T-cell (primary cell): ENCODE measurements around the gene DIPK1B. TPM values are rescaled to one million over a fixed set of nuclear protein-coding genes. Genes with fewer than 3 reads are reported as not detected.

Source experiments
- ATAC-seq, 4 experiments: fragments of 200-7000 bp in 3 of 4; fragments of 150-1000 bp in 1 of 4; cut with Tn5 transposase; replicated peaks in 1 of 4; 1 replicate in 3 of 4; 2 replicates in 1 of 4; pipeline ENCODE4 v1.10.0; 2021; ENCODE audit warnings: moderate library complexity in 3 of 4, mild to moderate bottlenecking in 2 of 4, moderate number of reproducible peaks in 1 of 4
- CTCF ChIA-PET, 2 donors: fragments of 300-600 bp; sonication (Branson Sonifier 250); formaldehyde crosslinking; loops; one replicate each; lab custom pipeline; 2022; ENCODE audit warnings: antibody characterized with exemption in 2 of 2; lab: Charles Lee
- POLR2A ChIA-PET, 2 donors: fragments of 300-600 bp; sonication (Branson Sonifier 250); formaldehyde crosslinking; loops; one replicate each; lab custom pipeline; 2022; ENCODE audit warnings: antibody characterized with exemption in 2 of 2; lab: Charles Lee
- DNase-seq, 35 experiments: peaks; one replicate each; pipeline versions ENCODE4 v3.0.0 to v3.0.0-alpha.2; 2013 to 2023
- H3K27ac ChIP-seq: one replicate; pipeline ENCODE4 v1.5.1; 2013; ENCODE audit warnings: low read length
- H3K27me3 ChIP-seq, 2 experiments: replicated peaks in 1 of 2; 1 replicate in 1 of 2; 2 replicates in 1 of 2; pipeline versions ENCODE4 v1.6.1 to v1.7.0; 2013; ENCODE audit warnings: low read length in 1 of 2, mixed read lengths in 1 of 2; ENCODE audit not compliant: control insufficient read depth in 2 of 2, insufficient read depth in 2 of 2; ENCODE audit errors: extremely low read depth in 1 of 2
- H3K36me3 ChIP-seq, 2 donors: 1 replicate in 1 of 2; 2 replicates in 1 of 2; pipeline versions ENCODE4 v1.6.1 to v1.7.0; 2013; ENCODE audit warnings: low read length in 1 of 2; ENCODE audit not compliant: control insufficient read depth in 2 of 2, insufficient read depth in 1 of 2; ENCODE audit errors: extremely low read depth in 1 of 2
- H3K4me1 ChIP-seq, 2 experiments: 1 replicate in 1 of 2; 2 replicates in 1 of 2; pipeline versions ENCODE4 v1.6.1 to v1.7.0; 2013; ENCODE audit warnings: low read length in 2 of 2, mixed read lengths in 1 of 2; ENCODE audit not compliant: insufficient read depth in 2 of 2, control insufficient read depth in 1 of 2; ENCODE audit errors: extremely low read depth in 1 of 2
- H3K4me3 ChIP-seq, 2 donors: 1 replicate in 1 of 2; 2 replicates in 1 of 2; pipeline versions ENCODE4 v1.5.1 to v1.7.0; 2013; ENCODE audit warnings: mild to moderate bottlenecking in 2 of 2, low read length in 1 of 2, moderate library complexity in 1 of 2; ENCODE audit not compliant: control insufficient read depth in 1 of 2; ENCODE audit errors: extremely low read depth in 1 of 2
- H3K9me3 ChIP-seq: 2 replicates; pipeline ENCODE4 v1.7.0; 2013
- H3K27ac Mint-ChIP-seq, 2 donors: one replicate each; pipeline ENCODE4 v1.8.0; 2020 to 2021; ENCODE audit warnings: mild to moderate bottlenecking in 2 of 2, mixed read lengths in 2 of 2
- H3K27me3 Mint-ChIP-seq, 2 donors: one replicate each; pipeline ENCODE4 v1.8.0; 2021 to 2022; ENCODE audit warnings: mixed read lengths in 2 of 2
- H3K36me3 Mint-ChIP-seq: one replicate; pipeline ENCODE4 v1.8.0; 2021; ENCODE audit warnings: mixed read lengths
- H3K4me1 Mint-ChIP-seq, 3 donors: one replicate each; pipeline ENCODE4 v1.8.0; 2020 to 2022; ENCODE audit warnings: mixed read lengths in 3 of 3, mild to moderate bottlenecking in 1 of 3
- H3K4me3 Mint-ChIP-seq, 3 donors: one replicate each; pipeline ENCODE4 v1.8.0; 2020 to 2022; ENCODE audit warnings: mild to moderate bottlenecking in 3 of 3, mixed read lengths in 3 of 3, moderate library complexity in 3 of 3
- H3K9me3 Mint-ChIP-seq, 3 donors: one replicate each; pipeline ENCODE4 v1.8.0; 2020 to 2022; ENCODE audit warnings: mixed read lengths in 3 of 3
- WGBS: methylation state at CpG from one replicate; pipeline ENCODE4 v1.1.5; 2013; ENCODE audit warnings: missing lambda C conversion rate; ENCODE audit not compliant: insufficient coverage; 5-methylcytosine and 5-hydroxymethylcytosine counted together
- total RNA-seq, 35 experiments: library from RNA in 6 of 35; stranded (reverse) in 6 of 35; fragments of 120-200 nt in 1 of 35; gene quantifications; one replicate each; pipeline versions ENCODE4 v1.2.1 to v1.2.4 and lab custom pipeline; 2013 to 2026

The DIPK1B gene
- total RNA-seq, 5 donors from 2014 or later (not counting 1 experiment from before 2014, with no cell fraction given) = 0.25 to 2.1 (median 0.77) TPM

GRCh38 chr9:136690104-136690805 lies 22.1 kb upstream of the DIPK1B start:
- WGBS = 91% methylated on average over 25 of the region's 25 CpGs
- H3K27me3 Mint-ChIP-seq = peaks cover 0 to 18% of the 10 kb centered on the region in 2 donors
- POLR2A ChIA-PET = interaction anchor here in 1 of 2 donors (0.7 kb wide), 1 partner anchor 11 kb away, joined by 7 read pairs; no protein-coding TSS in a partner anchor
- Histone ChIP-seq H3K27ac (no peak overlapping the region), H3K27me3 (peaks cover 0 to 38% of the 10 kb centered on the region in 2 experiments), H3K4me1 (peaks cover 0 to 20% of the 10 kb centered on the region in 2 experiments), H3K9me3 (no peaks in the 10 kb centered on the region), H3K4me3 (no peak overlapping the region), H3K36me3 (no peaks in the 10 kb centered on the region)
- no peak overlapping the region for H3K4me3 Mint-ChIP-seq
- DNase-seq (no peak), ATAC-seq (no peak)
- CTCF ChIA-PET = no interaction called here
- H3K4me1 Mint-ChIP-seq = peaks cover 2 to 8% (median 6%) of the 10 kb centered on the region in 3 donors
- no peak overlapping the region for H3K27ac Mint-ChIP-seq
- no peaks in the 10 kb centered on the region for H3K36me3 Mint-ChIP-seq
- no peaks in the 10 kb centered on the region for H3K9me3 Mint-ChIP-seq

- peaks cover 0 to 44% of the 10 kb centered on the region in 2 experiments for H3K27me3 ChIP-seq
- 88% methylated on average over 8 of the region's 15 CpGs for WGBS
- H3K9me3 Mint-ChIP-seq = no peaks in the 10 kb centered on the region
- no peak overlapping the region for H3K27ac ChIP-seq
- no peak for DNase-seq
- no peak overlapping the region for H3K4me3 ChIP-seq
- H3K4me1 ChIP-seq = peaks cover 0 to 18% of the 10 kb centered on the region in 2 experiments
- peaks cover 0 to 7% (median 4%) of the 10 kb centered on the region in 3 donors for H3K4me1 Mint-ChIP-seq
- CTCF ChIA-PET = no interaction called here
- H3K36me3 ChIP-seq = no peaks in the 10 kb centered on the region
- no peaks in the 10 kb centered on the region for H3K9me3 ChIP-seq
- no peak overlapping the region for H3K4me3 Mint-ChIP-seq
- H3K27me3 Mint-ChIP-seq = peaks cover 0 to 18% of the 10 kb centered on the region in 2 donors
- no peaks in the 10 kb centered on the region for H3K36me3 Mint-ChIP-seq
- H3K27ac Mint-ChIP-seq = no peak overlapping the region
- POLR2A ChIA-PET = no interaction called here
- ATAC-seq = no peak
These were observed 21.5 kb upstream of the DIPK1B start for GRCh38 chr9:136690806-136691261.

GRCh38 chr9:136691316-136692184 lies 20.8 kb upstream of the DIPK1B start:
- DNase-seq = no peak
- Histone ChIP-seq H3K9me3 (no peaks in the 10 kb centered on the region), H3K4me3 (no peak overlapping the region), H3K36me3 (no peaks in the 10 kb centered on the region), H3K27ac (no peak overlapping the region), H3K4me1 (peaks cover 0 to 17% of the 10 kb centered on the region in 2 experiments), H3K27me3 (peaks cover 0 to 51% of the 10 kb centered on the region in 2 experiments)
- WGBS = 89% methylated on average over 27 of the region's 29 CpGs
- no peak for ATAC-seq
- peaks cover 0 to 18% of the 10 kb centered on the region in 2 donors for H3K27me3 Mint-ChIP-seq
- H3K4me1 Mint-ChIP-seq = peaks cover 0 to 2% (median 0%) of the 10 kb centered on the region in 3 donors
- H3K36me3 Mint-ChIP-seq = no peaks in the 10 kb centered on the region
- H3K4me3 Mint-ChIP-seq = no peak overlapping the region
- ChIA-PET POLR2A (no interaction called here), CTCF (no interaction called here)
- H3K9me3 Mint-ChIP-seq = no peaks in the 10 kb centered on the region
- no peak overlapping the region for H3K27ac Mint-ChIP-seq

GRCh38 chr9:136692185-136693134 lies 19.9 kb upstream of the DIPK1B start:
- Mint-ChIP-seq H3K27me3 (peaks cover 0 to 21% of the 10 kb centered on the region in 2 donors), H3K27ac (no peak overlapping the region), H3K4me1 (peaks cover 0 to 3% (median 2%) of the 10 kb centered on the region in 3 donors), H3K36me3 (no peaks in the 10 kb centered on the region), H3K9me3 (no peaks in the 10 kb centered on the region), H3K4me3 (no peak overlapping the region)
- H3K9me3 ChIP-seq = no peaks in the 10 kb centered on the region
- CTCF ChIA-PET = no interaction called here
- H3K27me3 ChIP-seq = peaks cover 0 to 57% of the 10 kb centered on the region in 2 experiments
- no peak for DNase-seq
- WGBS = 90% methylated on average over 38 of the region's 46 CpGs
- H3K4me3 ChIP-seq = no peak overlapping the region
- ATAC-seq = no peak
- POLR2A ChIA-PET = no interaction called here
- no peak overlapping the region for H3K27ac ChIP-seq
- H3K4me1 ChIP-seq = peaks cover 0 to 15% of the 10 kb centered on the region in 2 experiments
- H3K36me3 ChIP-seq = no peaks in the 10 kb centered on the region

GRCh38 chr9:136693135-136693489 lies 19.3 kb upstream of the DIPK1B start:
- Mint-ChIP-seq H3K27me3 (peaks cover 0 to 23% of the 10 kb centered on the region in 2 donors), H3K27ac (no peak overlapping the region), H3K9me3 (no peaks in the 10 kb centered on the region), H3K36me3 (no peaks in the 10 kb centered on the region), H3K4me3 (no peak overlapping the region), H3K4me1 (peaks cover 0 to 5% (median 2%) of the 10 kb centered on the region in 3 donors)
- ChIA-PET CTCF (no interaction called here), POLR2A (no interaction called here)
- no peaks in the 10 kb centered on the region for H3K36me3 ChIP-seq
- peaks cover 0 to 9% of the 10 kb centered on the region in 2 experiments for H3K4me1 ChIP-seq
- no peak for ATAC-seq
- H3K4me3 ChIP-seq = no peak overlapping the region
- no peaks in the 10 kb centered on the region for H3K9me3 ChIP-seq
- H3K27ac ChIP-seq = no peak overlapping the region
- no peak for DNase-seq
- WGBS = 90% methylated on average over 10 of the region's 14 CpGs
- peaks cover 0 to 61% of the 10 kb centered on the region in 2 experiments for H3K27me3 ChIP-seq
